ENCODE results near the gene SHCBP1L. TPM values are rescaled to one million over a fixed set of nuclear protein-coding genes. Genes with fewer than 3 reads are reported as not detected.

The SHCBP1L gene
- total RNA-seq, 4 donors from 2014 or later = 0.22 TPM; not detected in 3

DNA sequence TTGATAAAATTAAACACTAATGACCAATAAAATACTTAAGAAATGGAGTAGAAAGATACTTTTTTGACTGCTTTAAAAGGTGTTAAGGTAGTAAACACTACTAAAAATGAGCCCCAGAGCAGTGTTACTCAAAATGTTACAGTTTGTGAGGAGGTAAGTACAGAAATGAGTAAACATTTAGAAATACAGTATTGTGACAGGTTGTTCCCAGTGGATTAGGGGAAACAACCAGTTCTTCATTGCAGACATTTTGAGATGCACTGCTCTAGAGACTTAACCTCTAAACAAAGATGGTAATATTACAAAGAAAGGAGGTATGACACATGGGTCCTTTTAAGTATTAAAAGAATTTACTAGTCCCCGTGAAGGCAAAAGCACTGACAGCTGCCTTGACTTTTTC, 101.1 kb downstream of the SHCBP1L start:
- TF ChIP-seq, protein P1, sequence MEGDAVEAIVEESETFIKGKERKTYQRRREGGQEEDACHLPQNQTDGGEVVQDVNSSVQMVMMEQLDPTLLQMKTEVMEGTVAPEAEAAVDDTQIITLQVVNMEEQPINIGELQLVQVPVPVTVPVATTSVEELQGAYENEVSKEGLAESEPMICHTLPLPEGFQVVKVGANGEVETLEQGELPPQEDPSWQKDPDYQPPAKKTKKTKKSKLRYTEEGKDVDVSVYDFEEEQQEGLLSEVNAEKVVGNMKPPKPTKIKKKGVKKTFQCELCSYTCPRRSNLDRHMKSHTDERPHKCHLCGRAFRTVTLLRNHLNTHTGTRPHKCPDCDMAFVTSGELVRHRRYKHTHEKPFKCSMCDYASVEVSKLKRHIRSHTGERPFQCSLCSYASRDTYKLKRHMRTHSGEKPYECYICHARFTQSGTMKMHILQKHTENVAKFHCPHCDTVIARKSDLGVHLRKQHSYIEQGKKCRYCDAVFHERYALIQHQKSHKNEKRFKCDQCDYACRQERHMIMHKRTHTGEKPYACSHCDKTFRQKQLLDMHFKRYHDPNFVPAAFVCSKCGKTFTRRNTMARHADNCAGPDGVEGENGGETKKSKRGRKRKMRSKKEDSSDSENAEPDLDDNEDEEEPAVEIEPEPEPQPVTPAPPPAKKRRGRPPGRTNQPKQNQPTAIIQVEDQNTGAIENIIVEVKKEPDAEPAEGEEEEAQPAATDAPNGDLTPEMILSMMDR (IDR thresholded peaks at IDR 0.05; ENCODE audit: low read depth) = no peak

DNA sequence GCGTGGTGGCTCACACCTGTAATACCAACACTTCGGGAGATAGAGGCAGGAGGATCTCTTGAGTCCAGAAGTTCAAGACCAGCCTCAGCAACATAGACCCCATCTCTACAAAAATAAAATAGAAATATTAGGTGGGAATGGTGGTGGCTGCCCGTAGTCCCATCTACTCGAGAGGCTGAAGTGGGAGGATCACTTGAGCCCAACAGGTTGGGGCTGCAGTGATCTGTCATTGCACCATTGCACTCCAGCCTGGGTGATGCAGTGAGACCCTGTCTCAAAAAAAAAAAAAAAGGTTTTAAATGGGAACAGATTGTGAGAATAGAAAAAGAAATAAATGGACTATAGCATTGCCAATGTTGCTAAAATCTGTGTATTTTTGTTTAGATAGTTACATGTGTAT, 102.6 kb downstream of the SHCBP1L start:
- TF ChIP-seq, protein P1 (IDR thresholded peaks at IDR 0.05; ENCODE audit: low read depth) = no peak

Small RNA genes lying within 50 kb of the gene (small RNA-seq; reads per million reads assigned to genes)
- gene HMGN1P4 (not detected), gene RNU6-41P (not detected)

Other genes starting within 250 kb of the SHCBP1L start
- gene NPL, start 163.4 kb downstream of the SHCBP1L start, total RNA-seq = 100 to 1,000 TPM in 1 of 4 donors, 10 to 100 TPM in 3; 16.2 to 132 (median 30.0) TPM
- 100 to 1,000 TPM in 1 of 4 donors, 10 to 100 TPM in 3; 47.7 to 102 (median 84.9) TPM for gene DHX9, start 113.8 kb downstream of the SHCBP1L start, total RNA-seq
- 100 to 1,000 TPM; 423 to 675 (median 560) TPM for gene LAMC1, start 70.3 kb upstream of the SHCBP1L start, total RNA-seq
- 1 to 10 TPM; 2.4 to 4.2 (median 2.8) TPM for gene LAMC2, start 233.1 kb upstream of the SHCBP1L start, total RNA-seq

All from subcutaneous adipose tissue (tissue), 4 donors.